Tibial nerve (tissue), 4 donors: ENCODE results near the gene ZNF385B. TPM values are rescaled to one million over a fixed set of nuclear protein-coding genes. Genes with fewer than 3 reads are reported as not detected.

ENCODE experiments used
- DNase-seq, 2 donors: peaks; one replicate each; pipeline ENCODE4 v3.0.0-alpha.2; 2019; ENCODE audit warnings: low spot score in 2 of 2
- H3K27ac ChIP-seq, 4 donors: fragments of 200-600 bp; sonication (generic) in 3 of 4; one replicate each; pipeline ENCODE4 v1.5.1; 2017 to 2019; ENCODE audit warnings: mild to moderate bottlenecking in 1 of 4
- H3K27me3 ChIP-seq, 2 donors: fragments of 200-600 bp; sonication (generic) in 1 of 2; one replicate each; pipeline versions ENCODE4 v1.5.1 to v1.6.0; 2017 to 2019
- H3K36me3 ChIP-seq, 3 donors: fragments of 200-600 bp; sonication (generic); one replicate each; pipeline ENCODE4 v1.5.1; 2018 to 2019
- H3K4me1 ChIP-seq, 4 donors: fragments of 200-600 bp; sonication (generic) in 3 of 4; one replicate each; pipeline ENCODE4 v1.5.1; 2017 to 2019
- H3K4me3 ChIP-seq, 4 donors: fragments of 200-600 bp; sonication (generic) in 3 of 4; one replicate each; pipeline ENCODE4 v1.5.1; 2017 to 2019; ENCODE audit warnings: mild to moderate bottlenecking in 1 of 4, moderate library complexity in 1 of 4
- H3K9me3 ChIP-seq, 4 donors: fragments of 200-600 bp; sonication (generic) in 3 of 4; one replicate each; pipeline ENCODE4 v1.5.1; 2017 to 2019
- EP300 ChIP-seq, 2 donors: sonication (generic); formaldehyde crosslinking; IDR thresholded peaks; one replicate each; pipeline ENCODE4 v1.6.1; 2017; ENCODE audit warnings: antibody characterized with exemption in 2 of 2, mild to moderate bottlenecking in 1 of 2
- POLR2A ChIP-seq, 2 donors: fragments of 450-650 bp; IDR thresholded peaks; one replicate each; pipeline ENCODE4 v1.6.1; 2017; ENCODE audit warnings: antibody characterized with exemption in 2 of 2, mild to moderate bottlenecking in 2 of 2, moderate library complexity in 2 of 2
- WGBS, 2 donors: methylation state at CpG; one replicate each; pipeline ENCODE4 v1.1.5; 2018; 5-methylcytosine and 5-hydroxymethylcytosine counted together
- total RNA-seq, 4 donors: library from RNA; depleted of rRNA; stranded (reverse); fragments of >200 nt; gene quantifications; one replicate each; pipeline ENCODE4 v1.1.0, GENCODE V29; 2016
- TF ChIP-seq, protein P1 (sequence below), 5 experiments: fragments of 200-600 bp in 3 of 5; fragments of 450-650 bp in 2 of 5; sonication (generic) in 3 of 5; IDR thresholded peaks; one replicate each; pipeline ENCODE4 v1.5.1; 2016 to 2019; ENCODE audit warnings: antibody characterized with exemption in 5 of 5, mild to moderate bottlenecking in 3 of 5, moderate library complexity in 2 of 5

Gene ZNF385B
- total RNA-seq, 4 donors from 2014 or later: 1.2 to 3.9 (median 2.6) TPM

DNA sequence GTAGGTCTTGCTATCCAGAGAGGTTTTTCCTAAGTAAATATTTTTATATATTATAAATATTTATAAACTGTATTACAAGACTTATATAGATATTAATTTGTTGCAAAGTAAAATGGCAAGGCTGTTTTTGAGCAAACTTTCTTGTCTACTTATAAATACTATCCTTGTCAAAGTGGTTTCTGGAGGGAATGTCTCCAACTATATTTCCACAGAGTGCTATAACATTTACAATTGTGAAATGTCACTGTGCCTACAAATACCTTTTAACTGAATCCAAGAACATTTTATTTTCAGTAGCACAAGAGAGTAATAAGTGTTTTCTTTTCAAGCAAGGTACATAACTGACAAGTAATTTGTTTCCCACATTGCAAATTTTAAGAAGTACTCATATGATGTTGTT lies 256.8 kb downstream of the ZNF385B start:
- Histone ChIP-seq H3K27ac (no peak overlapping the region), H3K9me3 (no peaks in the 10 kb centered on the region), H3K27me3 (no peaks in the 10 kb centered on the region), H3K4me1 (no peaks in the 10 kb centered on the region), H3K4me3 (no peak overlapping the region), H3K36me3 (no peaks in the 10 kb centered on the region)
- TF ChIP-seq, protein P1, sequence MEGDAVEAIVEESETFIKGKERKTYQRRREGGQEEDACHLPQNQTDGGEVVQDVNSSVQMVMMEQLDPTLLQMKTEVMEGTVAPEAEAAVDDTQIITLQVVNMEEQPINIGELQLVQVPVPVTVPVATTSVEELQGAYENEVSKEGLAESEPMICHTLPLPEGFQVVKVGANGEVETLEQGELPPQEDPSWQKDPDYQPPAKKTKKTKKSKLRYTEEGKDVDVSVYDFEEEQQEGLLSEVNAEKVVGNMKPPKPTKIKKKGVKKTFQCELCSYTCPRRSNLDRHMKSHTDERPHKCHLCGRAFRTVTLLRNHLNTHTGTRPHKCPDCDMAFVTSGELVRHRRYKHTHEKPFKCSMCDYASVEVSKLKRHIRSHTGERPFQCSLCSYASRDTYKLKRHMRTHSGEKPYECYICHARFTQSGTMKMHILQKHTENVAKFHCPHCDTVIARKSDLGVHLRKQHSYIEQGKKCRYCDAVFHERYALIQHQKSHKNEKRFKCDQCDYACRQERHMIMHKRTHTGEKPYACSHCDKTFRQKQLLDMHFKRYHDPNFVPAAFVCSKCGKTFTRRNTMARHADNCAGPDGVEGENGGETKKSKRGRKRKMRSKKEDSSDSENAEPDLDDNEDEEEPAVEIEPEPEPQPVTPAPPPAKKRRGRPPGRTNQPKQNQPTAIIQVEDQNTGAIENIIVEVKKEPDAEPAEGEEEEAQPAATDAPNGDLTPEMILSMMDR (IDR thresholded peaks at IDR 0.05): no peak
- no peak for TF ChIP-seq POLR2A (IDR thresholded peaks at IDR 0.05)
- TF ChIP-seq EP300 (IDR thresholded peaks at IDR 0.05): no peak
- DNase-seq: no peak

DNA sequence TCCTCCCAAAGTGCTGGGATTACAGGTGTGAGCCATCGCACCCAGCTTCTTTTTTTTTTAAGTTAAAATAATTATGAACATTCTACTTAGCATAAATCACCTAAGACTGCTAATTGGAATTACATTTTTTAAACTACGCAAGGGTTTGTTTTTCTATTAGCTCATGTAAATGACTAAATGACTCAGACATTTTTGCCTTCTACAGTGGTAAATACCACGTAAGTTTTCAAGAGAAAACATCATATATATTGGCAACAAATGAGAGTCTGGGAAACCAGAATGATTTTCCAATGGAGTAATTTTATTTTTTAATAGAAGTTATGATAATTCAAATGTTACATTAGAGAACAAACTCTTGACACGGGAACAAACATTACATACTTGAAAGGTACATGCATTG lies 259.0 kb downstream of the ZNF385B start:
- WGBS, 2 donors: 88% methylated on average over 4 of the region's 4 CpGs
- H3K27me3 ChIP-seq: no peaks in the 10 kb centered on the region

DNA sequence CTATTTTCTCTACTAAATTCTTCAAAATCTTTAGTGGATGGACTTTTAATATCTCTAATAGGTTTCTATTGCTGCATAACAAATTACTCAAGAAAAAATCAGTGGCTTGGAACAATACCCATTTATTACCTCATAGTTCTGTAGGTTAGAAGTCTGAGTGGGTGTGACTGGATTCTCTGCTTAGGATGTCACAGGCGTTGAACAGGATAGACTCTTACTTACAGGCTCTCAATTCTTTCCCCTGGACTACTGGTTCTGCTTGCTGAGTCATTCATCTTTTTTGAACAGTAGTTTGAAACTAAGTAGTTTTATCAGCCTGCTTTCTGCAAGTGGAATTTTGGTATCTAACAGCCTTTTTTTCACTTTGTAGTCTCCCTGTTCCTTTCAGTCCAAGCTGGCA lies 265.4 kb downstream of the ZNF385B start:
- no peak for TF ChIP-seq POLR2A (IDR thresholded peaks at IDR 0.05)
- no peaks in the 10 kb centered on the region for H3K27me3 ChIP-seq
- H3K4me3 ChIP-seq: no peak overlapping the region
- DNase-seq: no peak
- no peaks in the 10 kb centered on the region for H3K36me3 ChIP-seq
- H3K9me3 ChIP-seq: peaks cover 0 to 5% (median 0%) of the 10 kb centered on the region in 4 donors
- no peak overlapping the region for H3K27ac ChIP-seq
- WGBS, 2 donors: 68 to 72% methylated on average over 1 of the region's 1 CpG
- H3K4me1 ChIP-seq: no peaks in the 10 kb centered on the region

More for the DNA sequence above, 259.0 kb downstream of the ZNF385B start:
- H3K4me3 ChIP-seq: no peak overlapping the region
- H3K4me1 ChIP-seq: no peaks in the 10 kb centered on the region
- H3K36me3 ChIP-seq: no peaks in the 10 kb centered on the region
- DNase-seq: no peak
- TF ChIP-seq, protein P1 (IDR thresholded peaks at IDR 0.05): no peak
- TF ChIP-seq EP300 (IDR thresholded peaks at IDR 0.05) (no peak), POLR2A (IDR thresholded peaks at IDR 0.05) (no peak)
- H3K9me3 ChIP-seq: no peaks in the 10 kb centered on the region
- H3K27ac ChIP-seq: no peak overlapping the region

DNA sequence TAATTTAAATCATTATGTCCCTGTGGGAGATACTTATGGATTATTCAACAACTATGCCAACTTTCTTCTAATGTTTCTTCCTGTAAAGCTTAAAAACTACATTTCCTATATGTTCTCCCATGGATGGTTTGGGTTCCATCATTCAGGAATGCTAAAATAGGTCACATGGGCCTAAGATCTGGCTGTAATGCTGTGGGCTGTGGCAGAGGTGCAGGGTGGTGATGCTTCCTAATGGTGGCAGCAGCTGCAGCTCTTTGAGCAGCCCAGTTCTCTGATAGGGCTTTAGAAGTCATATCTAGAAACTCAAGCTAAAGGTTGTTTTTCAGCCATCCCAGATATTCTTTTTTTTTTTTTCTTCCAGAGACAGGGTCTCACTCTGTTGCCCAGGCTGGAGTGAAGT lies 266.1 kb downstream of the ZNF385B start:
- no peak for TF ChIP-seq EP300 (IDR thresholded peaks at IDR 0.05)
- TF ChIP-seq POLR2A (IDR thresholded peaks at IDR 0.05): no peak
- TF ChIP-seq, protein P1 (IDR thresholded peaks at IDR 0.05): no peak
- Histone ChIP-seq H3K4me1 (no peaks in the 10 kb centered on the region), H3K4me3 (no peak overlapping the region), H3K36me3 (no peaks in the 10 kb centered on the region), H3K27ac (no peak overlapping the region), H3K9me3 (peaks cover 0 to 5% (median 0%) of the 10 kb centered on the region in 4 donors), H3K27me3 (no peaks in the 10 kb centered on the region)
- DNase-seq: no peak

DNA sequence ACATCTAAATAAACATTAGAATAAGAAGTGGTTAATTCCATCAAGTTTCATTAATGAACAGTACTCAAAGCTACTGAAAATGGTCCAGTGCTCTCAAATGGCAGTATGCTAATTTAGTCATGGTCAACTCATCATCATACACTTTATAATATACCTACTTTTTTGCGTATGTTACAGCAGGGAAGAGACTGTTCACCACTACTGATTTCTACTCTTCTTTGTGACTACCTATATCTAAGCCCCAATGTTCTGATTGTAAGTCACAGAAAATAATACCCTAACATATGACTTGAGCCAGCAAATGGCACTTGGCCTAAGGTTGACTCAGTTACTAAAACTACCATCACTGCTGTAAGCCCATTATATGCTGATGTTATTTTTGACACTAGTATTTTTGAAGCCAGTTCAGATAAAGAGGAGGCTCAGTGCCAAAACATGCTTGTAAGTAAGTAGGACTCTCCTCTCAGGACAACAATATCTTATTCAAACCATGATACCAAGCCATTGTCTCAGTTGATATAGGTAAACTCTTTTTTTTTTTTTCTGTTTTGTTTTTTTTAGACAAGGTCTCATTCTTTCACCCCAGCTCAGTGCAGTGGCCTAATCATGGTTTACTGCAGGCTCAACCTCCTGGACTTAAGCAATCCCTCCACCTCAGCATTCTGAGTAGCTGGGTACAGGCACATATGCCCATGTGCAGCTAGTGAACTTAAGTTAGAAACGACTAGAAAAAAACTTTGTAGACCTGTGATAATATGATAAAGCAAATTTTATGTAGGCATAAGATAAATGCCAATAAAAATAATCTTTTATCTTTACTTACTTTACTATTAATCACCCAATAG lies 266.9 kb downstream of the ZNF385B start:
- Histone ChIP-seq H3K4me3 (no peak overlapping the region), H3K27ac (no peak overlapping the region), H3K36me3 (no peaks in the 10 kb centered on the region), H3K4me1 (no peaks in the 10 kb centered on the region), H3K27me3 (no peaks in the 10 kb centered on the region), H3K9me3 (peaks cover 0 to 5% (median 0%) of the 10 kb centered on the region in 4 donors)
- DNase-seq: no peak
- 85 to 91% methylated on average over 2 of the region's 2 CpGs for WGBS, 2 donors
- no peak for TF ChIP-seq POLR2A (IDR thresholded peaks at IDR 0.05)
- TF ChIP-seq EP300 (IDR thresholded peaks at IDR 0.05): no peak
- TF ChIP-seq, protein P1 (IDR thresholded peaks at IDR 0.05): no peak
